Peyer's patch (tissue), 4 donors: ENCODE results near the gene KAT2A. TPM values are rescaled to one million over a fixed set of nuclear protein-coding genes. Genes with fewer than 3 reads are reported as not detected.

ENCODE experiments used
- DNase-seq, 3 donors: peaks; one replicate each; pipeline ENCODE4 v3.0.0-alpha.2; 2017 to 2019
- H3K27ac ChIP-seq, 4 donors: fragments of 200-600 bp; sonication (generic); one replicate each; pipeline ENCODE4 v1.5.1; 2016 to 2019
- H3K27me3 ChIP-seq, 2 donors: fragments of 200-600 bp; sonication (generic); one replicate each; pipeline ENCODE4 v1.5.1; 2019
- H3K36me3 ChIP-seq, 3 donors: fragments of 200-600 bp; sonication (generic); one replicate each; pipeline ENCODE4 v1.5.1; 2016 to 2019
- H3K4me1 ChIP-seq, 4 donors: fragments of 200-600 bp; sonication (generic); one replicate each; pipeline ENCODE4 v1.5.1; 2016 to 2019
- H3K4me3 ChIP-seq, 4 donors: fragments of 200-600 bp; sonication (generic); 1 replicate in 3 of 4; 2 replicates in 1 of 4; pipeline ENCODE4 v1.5.1; 2016 to 2019; ENCODE audit warnings: mild to moderate bottlenecking in 1 of 4
- H3K9me3 ChIP-seq, 4 donors: fragments of 200-600 bp; sonication (generic); one replicate each; pipeline ENCODE4 v1.5.1; 2016 to 2019; ENCODE audit warnings: mild to moderate bottlenecking in 1 of 4
- POLR2A ChIP-seq, 2 donors: fragments of 450-650 bp; IDR thresholded peaks; one replicate each; pipeline ENCODE4 v1.5.1; 2017; ENCODE audit warnings: antibody characterized with exemption in 2 of 2, mild to moderate bottlenecking in 2 of 2, moderate library complexity in 2 of 2
- total RNA-seq, 4 donors: library from RNA; depleted of rRNA; stranded (reverse); fragments of >200 nt; gene quantifications; one replicate each; pipeline ENCODE4 v1.1.0, GENCODE V29; 2016
- TF ChIP-seq, protein P1 (sequence below), 6 experiments: fragments of 450-650 bp in 4 of 6; fragments of 200-600 bp in 2 of 6; sonication (generic) in 1 of 6; IDR thresholded peaks; one replicate each; pipeline ENCODE4 v1.5.1; 2017 to 2019; ENCODE audit warnings: antibody characterized with exemption in 6 of 6, mild to moderate bottlenecking in 3 of 6, moderate library complexity in 1 of 6

The KAT2A gene
- total RNA-seq, 4 donors from 2014 or later: 9.8 to 172 (median 38.4) TPM

DNA sequence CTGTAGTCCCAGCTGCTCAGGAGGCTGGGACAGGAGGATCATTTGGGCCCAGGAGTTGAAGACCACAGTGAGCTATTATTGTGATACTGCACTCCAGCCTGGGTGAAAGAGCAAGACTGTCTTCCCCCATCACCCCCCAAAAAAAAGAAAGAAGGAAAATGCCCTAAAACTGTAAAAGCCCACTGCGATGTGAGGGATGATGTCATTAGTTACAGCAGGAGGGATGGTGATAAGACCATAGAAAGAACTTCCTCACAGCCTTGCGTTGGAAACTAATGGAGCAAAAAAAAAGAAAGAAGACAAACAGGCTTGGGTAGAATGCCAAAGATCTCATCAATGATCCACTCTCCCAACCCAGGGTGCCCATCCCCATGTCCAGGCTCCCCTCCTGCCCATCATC is 41.6 kb downstream of the KAT2A start:
- Histone ChIP-seq H3K27me3 (no peaks in the 10 kb centered on the region), H3K27ac (no peak overlapping the region), H3K9me3 (no peaks in the 10 kb centered on the region), H3K4me1 (no peaks in the 10 kb centered on the region), H3K36me3 (no peaks in the 10 kb centered on the region), H3K4me3 (no peak overlapping the region)
- no peak for TF ChIP-seq POLR2A (IDR thresholded peaks at IDR 0.05)
- TF ChIP-seq, protein P1, sequence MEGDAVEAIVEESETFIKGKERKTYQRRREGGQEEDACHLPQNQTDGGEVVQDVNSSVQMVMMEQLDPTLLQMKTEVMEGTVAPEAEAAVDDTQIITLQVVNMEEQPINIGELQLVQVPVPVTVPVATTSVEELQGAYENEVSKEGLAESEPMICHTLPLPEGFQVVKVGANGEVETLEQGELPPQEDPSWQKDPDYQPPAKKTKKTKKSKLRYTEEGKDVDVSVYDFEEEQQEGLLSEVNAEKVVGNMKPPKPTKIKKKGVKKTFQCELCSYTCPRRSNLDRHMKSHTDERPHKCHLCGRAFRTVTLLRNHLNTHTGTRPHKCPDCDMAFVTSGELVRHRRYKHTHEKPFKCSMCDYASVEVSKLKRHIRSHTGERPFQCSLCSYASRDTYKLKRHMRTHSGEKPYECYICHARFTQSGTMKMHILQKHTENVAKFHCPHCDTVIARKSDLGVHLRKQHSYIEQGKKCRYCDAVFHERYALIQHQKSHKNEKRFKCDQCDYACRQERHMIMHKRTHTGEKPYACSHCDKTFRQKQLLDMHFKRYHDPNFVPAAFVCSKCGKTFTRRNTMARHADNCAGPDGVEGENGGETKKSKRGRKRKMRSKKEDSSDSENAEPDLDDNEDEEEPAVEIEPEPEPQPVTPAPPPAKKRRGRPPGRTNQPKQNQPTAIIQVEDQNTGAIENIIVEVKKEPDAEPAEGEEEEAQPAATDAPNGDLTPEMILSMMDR (IDR thresholded peaks at IDR 0.05): no peak
- DNase-seq: no peak

DNA sequence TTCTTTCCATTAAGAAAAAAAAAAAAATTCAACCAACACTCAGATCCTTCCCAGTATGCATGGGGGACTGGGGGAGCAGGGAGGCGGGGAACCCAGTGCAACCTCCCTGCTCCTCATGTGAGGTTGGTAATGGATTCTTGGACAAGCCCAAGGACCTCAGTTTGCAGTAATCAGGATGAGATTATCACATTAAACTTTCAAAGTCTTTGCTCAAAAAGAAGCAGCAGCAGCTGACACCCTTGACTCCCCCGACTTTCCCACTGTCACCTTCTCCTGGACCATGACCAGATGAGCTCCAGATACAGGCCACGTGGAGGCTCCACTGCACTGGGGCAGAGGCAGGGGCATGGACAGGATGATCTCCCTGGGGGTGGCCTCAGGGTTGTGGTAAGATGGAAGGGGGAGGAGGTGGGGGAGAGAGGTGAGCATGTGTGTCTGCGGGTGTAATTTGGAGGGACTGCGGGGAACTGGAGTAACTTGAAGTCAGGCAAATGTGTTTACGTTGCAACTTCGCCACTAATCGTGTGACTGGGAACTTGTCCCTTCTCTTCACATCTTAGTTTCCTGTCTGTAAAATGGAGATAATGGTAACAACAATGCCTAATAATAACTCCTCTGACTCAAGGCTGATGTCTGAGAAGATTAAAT is 42.6 kb downstream of the KAT2A start:
- no peaks in the 10 kb centered on the region for H3K9me3 ChIP-seq
- no peak overlapping the region for H3K4me3 ChIP-seq
- TF ChIP-seq, protein P1 (IDR thresholded peaks at IDR 0.05): no peak
- no peak for TF ChIP-seq POLR2A (IDR thresholded peaks at IDR 0.05)
- DNase-seq: no peak
- no peaks in the 10 kb centered on the region for H3K4me1 ChIP-seq
- no peak overlapping the region for H3K27ac ChIP-seq
- no peaks in the 10 kb centered on the region for H3K36me3 ChIP-seq
- H3K27me3 ChIP-seq: no peaks in the 10 kb centered on the region

- TF ChIP-seq, protein P1 (IDR thresholded peaks at IDR 0.05): no peak
- TF ChIP-seq POLR2A (IDR thresholded peaks at IDR 0.05): no peak
- H3K27me3 ChIP-seq: peaks cover 0 to 3% of the 10 kb centered on the region in 2 donors
Observed at GRCh38 chr17:42077755-42078154, 43.4 kb downstream of the KAT2A start.

GRCh38 chr17:42076797-42077559 is 44.2 kb downstream of the KAT2A start:
- H3K4me3 ChIP-seq: no peak overlapping the region
- H3K36me3 ChIP-seq: no peaks in the 10 kb centered on the region
- H3K27ac ChIP-seq: no peak overlapping the region
- TF ChIP-seq, protein P1 (IDR thresholded peaks at IDR 0.05): no peak
- TF ChIP-seq POLR2A (IDR thresholded peaks at IDR 0.05): no peak
- H3K4me1 ChIP-seq: peaks cover 0 to 9% (median 6%) of the 10 kb centered on the region in 4 donors
- no peak for DNase-seq
- H3K27me3 ChIP-seq: peaks cover 0 to 10% of the 10 kb centered on the region in 2 donors
- H3K9me3 ChIP-seq: no peaks in the 10 kb centered on the region

More at GRCh38 chr17:42077755-42078154, 43.4 kb downstream of the KAT2A start:
- no peak for DNase-seq
- H3K4me3 ChIP-seq: no peak overlapping the region
- H3K36me3 ChIP-seq: no peaks in the 10 kb centered on the region
- no peak overlapping the region for H3K27ac ChIP-seq
- H3K4me1 ChIP-seq: peaks cover 0 to 1% (median under 1%) of the 10 kb centered on the region in 4 donors
- H3K9me3 ChIP-seq: no peaks in the 10 kb centered on the region

- H3K27me3 ChIP-seq: peaks cover 0 to 10% of the 10 kb centered on the region in 2 donors
- TF ChIP-seq POLR2A (IDR thresholded peaks at IDR 0.05): no peak
- TF ChIP-seq, protein P1 (IDR thresholded peaks at IDR 0.05): no peak
Observed at GRCh38 chr17:42075789-42076188, 45.4 kb downstream of the KAT2A start.

More at GRCh38 chr17:42075789-42076188, 45.4 kb downstream of the KAT2A start:
- Histone ChIP-seq H3K4me3 (no peak overlapping the region), H3K4me1 (peaks cover 0 to 13% (median 7%) of the 10 kb centered on the region in 4 donors), H3K9me3 (no peaks in the 10 kb centered on the region), H3K36me3 (no peaks in the 10 kb centered on the region), H3K27ac (no peak overlapping the region)
- no peak for DNase-seq
